ENCODE data around the gene WDR89. TPM values are rescaled to one million over a fixed set of nuclear protein-coding genes. Genes with fewer than 3 reads are reported as not detected.
"Not testable (repeated sequence)": the region's sequence is repeated elsewhere in the genome, so short reads cannot be mapped to it uniquely, and the experiment has no call there.

Gene WDR89
- total RNA-seq, 1 experiment from 2014 or later: 22.3 TPM

DNA sequence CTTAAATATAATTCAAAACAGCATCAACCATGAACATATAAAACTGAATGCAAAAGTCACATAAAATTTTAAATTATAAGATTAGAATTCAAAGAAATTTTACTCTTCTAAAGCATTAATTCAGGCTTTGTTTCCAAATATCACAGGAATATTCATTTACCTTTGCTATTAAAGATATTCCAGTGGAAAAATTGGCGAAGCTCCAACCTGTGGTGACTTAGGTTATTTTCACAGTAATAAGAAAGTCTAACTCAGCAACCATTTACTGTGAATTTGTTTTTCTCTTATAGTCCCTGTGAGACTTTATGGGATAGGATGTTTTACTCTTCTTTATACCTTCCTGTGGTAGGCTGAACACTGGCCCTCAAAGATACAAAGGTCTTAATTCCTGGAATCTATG is 3.2 kb downstream of the WDR89 start:
- Histone ChIP-seq H3K27me3 (ENCODE audit: control insufficient read depth, insufficient read depth, low read length) (no peaks in the 10 kb centered on the region), H3K4me3 (ENCODE audit: insufficient read depth, low read depth, low read length) (no peak overlapping the region), H3K36me3 (replicated peaks; ENCODE audit: control insufficient read depth, insufficient read depth, low read length) (peaks cover 1% of the 10 kb centered on the region; the same call in 1 of the 2 replicates)
- DNase-seq: no peak

DNA sequence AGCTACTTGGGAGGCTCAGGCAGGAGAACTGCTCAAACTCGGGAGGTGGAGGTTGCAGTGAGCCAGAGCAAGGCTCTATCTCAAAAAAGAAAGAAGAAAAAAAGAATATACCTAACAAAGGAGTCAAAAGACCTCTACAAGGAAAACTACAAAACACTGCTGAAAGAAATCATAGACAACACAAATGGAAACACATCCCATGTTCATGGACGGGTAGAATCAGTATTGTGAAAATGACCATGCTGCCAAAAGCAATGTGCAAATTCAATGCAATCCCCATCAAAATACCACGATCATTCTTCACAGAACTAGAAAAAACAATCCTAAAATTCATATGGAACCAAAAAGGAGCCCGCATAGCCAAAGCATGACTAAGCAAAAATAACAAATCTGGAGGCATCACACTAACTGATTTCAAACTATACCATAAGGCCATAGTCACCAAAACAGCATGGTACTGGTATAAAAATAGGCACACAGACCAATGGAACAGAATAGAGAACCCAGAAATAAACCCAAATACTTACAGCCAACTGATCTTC is 5.5 kb downstream of the WDR89 start:
- not testable (repeated sequence) for H3K27me3 ChIP-seq (ENCODE audit: control insufficient read depth, insufficient read depth, low read length); DNase-seq; H3K4me3 ChIP-seq (ENCODE audit: insufficient read depth, low read depth, low read length); H3K36me3 ChIP-seq (replicated peaks; ENCODE audit: control insufficient read depth, insufficient read depth, low read length)

GRCh38 chr14:63633801-63634200 is 7.9 kb downstream of the WDR89 start:
- DNase-seq: no peak
- no peaks in the 10 kb centered on the region; the same call in 1 of the 2 replicates for H3K36me3 ChIP-seq (replicated peaks; ENCODE audit: control insufficient read depth, insufficient read depth, low read length)
- H3K27me3 ChIP-seq (ENCODE audit: control insufficient read depth, insufficient read depth, low read length): no peaks in the 10 kb centered on the region
- H3K4me3 ChIP-seq (ENCODE audit: insufficient read depth, low read depth, low read length): no peak overlapping the region

DNA sequence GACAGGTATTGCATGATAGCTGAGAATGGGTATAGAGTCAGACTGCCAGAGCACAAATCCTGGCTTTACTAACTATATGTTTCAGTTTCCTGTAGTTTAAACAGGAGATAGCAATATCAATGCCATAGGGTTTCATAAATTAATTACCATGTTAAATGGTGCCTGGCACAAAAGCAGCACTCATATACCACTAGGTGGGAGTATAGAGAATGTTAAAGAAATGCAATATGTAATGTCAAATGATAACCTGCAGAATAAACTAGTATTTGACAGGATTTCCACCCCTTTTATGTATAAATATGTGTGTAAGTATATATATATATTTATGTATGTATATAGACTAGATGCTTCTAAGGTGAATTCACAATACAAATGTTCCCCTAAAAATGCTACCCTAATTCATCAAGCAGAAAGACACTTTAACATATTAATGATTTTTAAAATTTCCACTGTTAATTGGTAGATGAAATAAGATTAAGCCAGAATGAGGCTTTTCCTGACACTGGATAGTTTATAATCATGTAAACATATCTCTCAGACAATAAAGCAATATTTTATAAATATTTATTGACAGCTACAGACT is 8.6 kb downstream of the WDR89 start:
- peak; percentile 10 for DNase-seq

DNA sequence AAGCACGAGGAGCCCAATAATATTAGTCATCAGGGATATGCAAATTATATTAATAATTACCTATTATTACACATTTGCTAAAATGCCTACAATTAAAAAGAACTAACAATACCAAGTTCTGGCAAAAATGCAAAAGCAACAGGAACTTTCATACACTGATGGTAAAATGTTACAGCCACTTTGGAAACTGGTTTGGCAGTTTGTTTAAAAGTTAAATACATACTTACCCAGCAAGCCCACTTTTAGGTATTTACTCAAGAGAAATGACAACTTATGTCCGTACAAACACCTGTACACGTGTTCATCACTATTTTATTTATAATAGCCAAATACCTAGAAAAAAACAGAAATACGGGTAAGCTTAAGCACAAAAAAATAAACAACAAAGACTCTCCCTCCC is 17.0 kb downstream of the WDR89 start:
- H3K4me3 ChIP-seq (ENCODE audit: insufficient read depth, low read depth, low read length): no peak overlapping the region
- no peaks in the 10 kb centered on the region for H3K27me3 ChIP-seq (ENCODE audit: control insufficient read depth, insufficient read depth, low read length)
- H3K36me3 ChIP-seq (replicated peaks; ENCODE audit: control insufficient read depth, insufficient read depth, low read length): no peaks in the 10 kb centered on the region; the same call in 1 of the 2 replicates
- DNase-seq: no peak

More for the DNA sequence above, 8.6 kb downstream of the WDR89 start:
- Histone ChIP-seq H3K27me3 (ENCODE audit: control insufficient read depth, insufficient read depth, low read length) (no peaks in the 10 kb centered on the region), H3K4me3 (ENCODE audit: insufficient read depth, low read depth, low read length) (no peak overlapping the region), H3K36me3 (replicated peaks; ENCODE audit: control insufficient read depth, insufficient read depth, low read length) (no peaks in the 10 kb centered on the region; the same call in 1 of the 2 replicates)

GRCh38 chr14:63624203-63624602 is 17.5 kb downstream of the WDR89 start:
- no peak overlapping the region for H3K4me3 ChIP-seq (ENCODE audit: insufficient read depth, low read depth, low read length)
- no peaks in the 10 kb centered on the region; the same call in 1 of the 2 replicates for H3K36me3 ChIP-seq (replicated peaks; ENCODE audit: control insufficient read depth, insufficient read depth, low read length)
- DNase-seq: no peak
- H3K27me3 ChIP-seq (ENCODE audit: control insufficient read depth, insufficient read depth, low read length): no peaks in the 10 kb centered on the region

DNA sequence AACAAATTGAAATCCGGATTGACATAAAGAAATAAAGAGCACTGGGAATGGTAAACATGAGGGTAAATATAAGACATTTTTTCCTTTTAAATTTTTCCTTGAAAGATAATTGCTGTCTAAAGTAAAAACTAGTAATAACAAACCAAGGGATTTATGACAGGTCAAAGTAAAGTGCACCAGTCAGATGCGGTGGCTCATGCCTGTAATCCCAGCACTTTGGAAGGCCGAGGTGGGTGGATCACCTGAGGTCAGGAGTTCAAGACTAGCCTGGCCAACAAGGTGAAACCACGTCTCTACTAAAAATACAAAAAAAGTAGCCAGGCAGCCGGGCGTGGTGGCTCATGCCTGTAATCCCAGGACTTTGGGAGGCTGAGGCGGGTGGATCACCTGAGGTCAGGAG is 19.7 kb downstream of the WDR89 start:
- H3K36me3 ChIP-seq (replicated peaks; ENCODE audit: control insufficient read depth, insufficient read depth, low read length); DNase-seq; H3K4me3 ChIP-seq (ENCODE audit: insufficient read depth, low read depth, low read length); H3K27me3 ChIP-seq (ENCODE audit: control insufficient read depth, insufficient read depth, low read length): not testable (repeated sequence)

DNA sequence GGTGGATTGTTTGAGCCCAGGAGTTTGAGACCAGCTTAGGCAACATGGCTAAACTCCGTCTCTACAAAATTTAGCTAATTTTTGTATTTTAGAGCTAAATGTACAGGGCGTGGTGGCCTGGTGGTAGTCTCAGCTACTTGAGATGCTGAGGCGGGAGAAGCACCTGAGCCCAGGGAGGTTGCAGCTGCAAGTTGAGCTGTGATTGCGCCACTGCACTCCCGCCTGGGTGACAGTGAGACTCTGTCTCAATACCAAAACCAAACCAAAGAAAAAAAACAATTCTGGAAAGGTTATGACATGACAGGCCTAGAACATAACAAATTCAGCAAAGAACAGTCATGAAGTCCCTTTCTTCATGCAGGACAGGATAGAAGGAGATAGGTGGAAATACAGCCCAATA is 25.7 kb downstream of the WDR89 start:
- Histone ChIP-seq H3K4me3 (ENCODE audit: insufficient read depth, low read depth, low read length) (no peak overlapping the region), H3K36me3 (replicated peaks; ENCODE audit: control insufficient read depth, insufficient read depth, low read length) (no peaks in the 10 kb centered on the region; the same call in 1 of the 2 replicates), H3K27me3 (ENCODE audit: control insufficient read depth, insufficient read depth, low read length) (no peaks in the 10 kb centered on the region)
- no peak for DNase-seq

- Histone ChIP-seq H3K36me3 (replicated peaks; ENCODE audit: control insufficient read depth, insufficient read depth, low read length) (no peaks in the 10 kb centered on the region; the same call in 1 of the 2 replicates), H3K27me3 (ENCODE audit: control insufficient read depth, insufficient read depth, low read length) (no peaks in the 10 kb centered on the region), H3K4me3 (ENCODE audit: insufficient read depth, low read depth, low read length) (no peak overlapping the region)
- no peak for DNase-seq
Observed at GRCh38 chr14:63614679-63615363, 26.9 kb downstream of the WDR89 start.

GRCh38 chr14:63611078-63611477 is 30.6 kb downstream of the WDR89 start:
- H3K36me3 ChIP-seq (replicated peaks; ENCODE audit: control insufficient read depth, insufficient read depth, low read length): no peaks in the 10 kb centered on the region; the same call in 1 of the 2 replicates
- H3K27me3 ChIP-seq (ENCODE audit: control insufficient read depth, insufficient read depth, low read length): no peaks in the 10 kb centered on the region
- H3K4me3 ChIP-seq (ENCODE audit: insufficient read depth, low read depth, low read length): no peak overlapping the region
- DNase-seq: no peak

DNA sequence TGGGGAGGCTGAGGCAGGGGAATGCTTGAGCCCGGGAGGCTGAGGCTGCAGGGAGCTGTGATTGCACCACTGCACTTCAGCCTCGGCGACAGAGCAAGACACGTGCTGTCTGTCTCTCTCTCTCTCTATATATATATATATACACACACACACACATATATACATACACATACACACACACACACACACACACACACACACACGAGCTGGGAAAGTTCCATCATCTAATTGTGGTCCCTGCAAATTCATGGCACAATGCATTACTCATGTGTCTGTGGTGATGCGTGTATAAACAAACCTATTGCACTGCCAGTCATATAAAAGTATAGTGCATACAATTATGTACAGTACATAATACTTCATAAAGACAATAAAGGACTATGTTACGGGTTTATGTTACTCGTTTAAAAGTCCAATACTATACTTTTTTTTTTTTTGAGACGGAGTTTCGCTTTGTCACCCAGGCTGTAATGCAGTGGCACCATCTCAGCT is 36.6 kb downstream of the WDR89 start:
- Histone ChIP-seq H3K4me3 (ENCODE audit: insufficient read depth, low read depth, low read length) (no peak overlapping the region), H3K27me3 (ENCODE audit: control insufficient read depth, insufficient read depth, low read length) (no peaks in the 10 kb centered on the region), H3K36me3 (replicated peaks; ENCODE audit: control insufficient read depth, insufficient read depth, low read length) (no peaks in the 10 kb centered on the region; the same call in 1 of the 2 replicates)
- DNase-seq: no peak

- no peaks in the 10 kb centered on the region; the same call in none of the 2 replicates for H3K36me3 ChIP-seq (replicated peaks; ENCODE audit: control insufficient read depth, insufficient read depth, low read length)
- DNase-seq: no peak
- H3K4me3 ChIP-seq (ENCODE audit: insufficient read depth, low read depth, low read length): no peak overlapping the region
- H3K27me3 ChIP-seq (ENCODE audit: control insufficient read depth, insufficient read depth, low read length): no peaks in the 10 kb centered on the region
Observed at GRCh38 chr14:63604626-63605025, 37.0 kb downstream of the WDR89 start.

- Histone ChIP-seq H3K4me3 (ENCODE audit: insufficient read depth, low read depth, low read length) (no peak overlapping the region), H3K27me3 (ENCODE audit: control insufficient read depth, insufficient read depth, low read length) (no peaks in the 10 kb centered on the region), H3K36me3 (replicated peaks; ENCODE audit: control insufficient read depth, insufficient read depth, low read length) (peaks cover 6% of the 10 kb centered on the region)
- no peak for DNase-seq
Observed at GRCh38 chr14:63603749-63604277, 37.9 kb downstream of the WDR89 start.

DNA sequence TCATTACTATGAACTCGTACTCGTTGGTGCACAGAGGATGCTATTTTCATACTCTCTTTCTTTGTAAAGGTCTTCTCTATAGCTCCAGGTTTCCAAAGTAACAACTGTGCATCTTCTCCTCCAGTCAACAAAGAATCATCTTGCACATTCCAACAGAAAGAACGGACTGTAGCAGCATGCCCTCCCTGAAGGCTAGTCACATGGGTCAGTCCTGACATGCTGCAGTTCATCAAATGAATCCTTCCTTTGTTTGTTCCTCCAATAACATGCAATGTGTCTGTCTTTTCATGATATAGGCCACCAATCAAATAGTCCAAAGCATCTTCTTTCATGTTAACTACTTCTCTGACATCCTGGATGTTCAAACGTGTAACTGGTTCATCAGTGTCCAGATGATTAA is 42.9 kb downstream of the WDR89 start:
- Histone ChIP-seq H3K27me3 (ENCODE audit: control insufficient read depth, insufficient read depth, low read length) (no peaks in the 10 kb centered on the region), H3K4me3 (ENCODE audit: insufficient read depth, low read depth, low read length) (no peak overlapping the region), H3K36me3 (replicated peaks; ENCODE audit: control insufficient read depth, insufficient read depth, low read length) (peaks cover 8% of the 10 kb centered on the region)
- no peak for DNase-seq
